SK-N-SH (cell line): ENCODE measurements around the gene NEU2. TPM values are rescaled to one million over a fixed set of nuclear protein-coding genes. Genes with fewer than 3 reads are reported as not detected.

Source experiments
- CTCF ChIA-PET: fragments of 300-600, 350-600 bp; formaldehyde crosslinking; extraction: SDS; loops from one replicate; lab custom pipeline; 2021; lab: Yijun Ruan, JAX
- POLR2A ChIA-PET: fragments of 350-600 bp; sonication (Branson Sonifier 250); formaldehyde crosslinking; extraction: SDS; loops from one replicate; lab custom pipeline; 2020; ENCODE audit warnings: antibody characterized with exemption, inconsistent platforms; lab: Yijun Ruan, JAX
- DNase-seq: peaks from one replicate; pipeline ENCODE4 v3.0.0; 2012
- H2AFZ ChIP-seq: fragments of 200-600 bp; sonication (generic); 2 replicates; pipeline ENCODE4 v1.8.1; 2016; ENCODE audit warnings: antibody characterized with exemption, mild to moderate bottlenecking, low read depth
- H3F3A ChIP-seq: fragments of 200-600 bp; sonication (generic); replicated peaks from 2 replicates; pipeline ENCODE3; 2016; ENCODE audit warnings: antibody characterized with exemption, mild to moderate bottlenecking; ENCODE audit not compliant: insufficient read depth
- H3K27ac ChIP-seq, 2 experiments: fragments of 200-500 bp in 1 of 2; fragments of 200-600 bp in 1 of 2; sonication (Bioruptor generic) in 1 of 2; sonication (generic), shearing (Covaris generic) in 1 of 2; 2 replicates each; pipeline versions ENCODE4 v1.5.1 to v1.6.1; 2014 to 2016; ENCODE audit warnings: low read depth in 2 of 2, inconsistent platforms in 1 of 2, low read length in 1 of 2, mild to moderate bottlenecking in 1 of 2, mixed read lengths in 1 of 2
- H3K27me3 ChIP-seq: fragments of 200-600 bp; sonication (generic), shearing (Covaris generic); 2 replicates; pipeline ENCODE4 v1.6.1; 2016; ENCODE audit warnings: mixed run types; ENCODE audit not compliant: insufficient read depth
- H3K36me3 ChIP-seq, 2 experiments: fragments of 200-500 bp in 1 of 2; fragments of 200-600 bp in 1 of 2; sonication (Bioruptor generic) in 1 of 2; sonication (generic) in 1 of 2; replicated peaks in 1 of 2; 2 replicates each; pipeline versions ENCODE3 to v1.5.1; 2014 to 2016; ENCODE audit warnings: low read length in 1 of 2, mild to moderate bottlenecking in 1 of 2; ENCODE audit not compliant: insufficient read depth in 2 of 2, control insufficient read depth in 1 of 2
- H3K4me1 ChIP-seq, 2 experiments: fragments of 200-500 bp in 1 of 2; fragments of 200-600 bp in 1 of 2; sonication (Bioruptor generic) in 1 of 2; sonication (generic), shearing (Covaris generic) in 1 of 2; 2 replicates each; pipeline versions ENCODE4 v1.5.1 to v1.6.1; 2014 to 2016; ENCODE audit warnings: low read depth in 1 of 2, low read length in 1 of 2, mixed run types in 1 of 2; ENCODE audit not compliant: insufficient read depth in 2 of 2, control insufficient read depth in 1 of 2
- H3K4me2 ChIP-seq: fragments of 200-600 bp; sonication (generic), shearing (Covaris generic); 2 replicates; pipeline ENCODE4 v1.6.1; 2017; ENCODE audit warnings: mixed run types
- H3K4me3 ChIP-seq, 2 experiments: fragments of 200-500 bp in 1 of 2; fragments of 200-600 bp in 1 of 2; sonication (Bioruptor generic) in 1 of 2; sonication (generic), shearing (Covaris generic) in 1 of 2; 2 replicates each; pipeline versions ENCODE4 v1.5.1 to v1.8.1; 2014 to 2016; ENCODE audit warnings: low read depth in 2 of 2, inconsistent platforms in 1 of 2, low read length in 1 of 2, mild to moderate bottlenecking in 1 of 2, mixed read lengths in 1 of 2, moderate library complexity in 1 of 2
- H3K79me2 ChIP-seq: fragments of 200-600 bp; sonication (generic); 2 replicates; pipeline ENCODE4 v1.8.1; 2017; ENCODE audit warnings: mild to moderate bottlenecking; ENCODE audit not compliant: insufficient read depth
- H3K9ac ChIP-seq: fragments of 200-600 bp; sonication (generic); 2 replicates; pipeline ENCODE4 v1.6.1; 2017; ENCODE audit warnings: mixed run types
- H3K9me2 ChIP-seq: fragments of 200-600 bp; sonication (generic); 2 replicates; pipeline ENCODE4 v1.6.1; 2017; ENCODE audit warnings: mixed run types
- H3K9me3 ChIP-seq: fragments of 200-600 bp; sonication (generic); 2 replicates; pipeline ENCODE4 v1.6.1; 2017; ENCODE audit warnings: mixed run types, mild to moderate bottlenecking, moderate library complexity
- H4K20me1 ChIP-seq: fragments of 200-600 bp; sonication (generic); 2 replicates; pipeline ENCODE4 v1.6.1; 2017; ENCODE audit warnings: mild to moderate bottlenecking, mixed run types; ENCODE audit not compliant: insufficient read depth
- ELF1 ChIP-seq: IDR thresholded peaks from 2 replicates; pipeline ENCODE4 v1.4.0; 2012
- EZH2phosphoT487 ChIP-seq: fragments of 200-600 bp; sonication (generic); IDR thresholded peaks from 2 replicates; pipeline ENCODE4 v1.6.1; 2017; ENCODE audit warnings: low read depth, mixed run types, mild to moderate bottlenecking, antibody characterized with exemption, moderate library complexity, borderline replicate concordance
- FOXM1 ChIP-seq: IDR thresholded peaks from 2 replicates; pipeline ENCODE4 v1.4.0; 2012; ENCODE audit warnings: low read depth, mild to moderate bottlenecking
- GABPA ChIP-seq: IDR thresholded peaks from 2 replicates; pipeline ENCODE4 v1.4.0; 2012; ENCODE audit warnings: low read depth, mild to moderate bottlenecking
- NFIC ChIP-seq: IDR thresholded peaks from 2 replicates; pipeline ENCODE4 v1.4.0; 2012; ENCODE audit warnings: borderline replicate concordance
- NRF1 ChIP-seq: IDR thresholded peaks from 2 replicates; pipeline ENCODE4 v1.6.1; 2012; ENCODE audit warnings: low read depth, mild to moderate bottlenecking, low read length
- RAD21 ChIP-seq: IDR thresholded peaks from 2 replicates; pipeline ENCODE4 v1.6.1; 2012; ENCODE audit warnings: mild to moderate bottlenecking, low read length
- REST ChIP-seq: IDR thresholded peaks from 2 replicates; pipeline ENCODE4 v1.6.1; 2012; ENCODE audit warnings: mild to moderate bottlenecking, low read depth, low read length, moderate library complexity
- RFX5 ChIP-seq: IDR thresholded peaks from 2 replicates; pipeline ENCODE4 v1.6.1; 2012; ENCODE audit warnings: mild to moderate bottlenecking, improper control_type of control experiment, low read length
- SIN3A ChIP-seq: IDR thresholded peaks from 2 replicates; pipeline ENCODE4 v1.6.1; 2012; ENCODE audit warnings: low read depth, mild to moderate bottlenecking, low read length, moderate library complexity, borderline replicate concordance
- SMC3 ChIP-seq: IDR thresholded peaks from 2 replicates; pipeline ENCODE4 v1.6.1; 2012; ENCODE audit warnings: low read depth, low read length, improper control_type of control experiment
- TEAD4 ChIP-seq: IDR thresholded peaks from 2 replicates; pipeline ENCODE4 v1.4.0; 2012; ENCODE audit warnings: mild to moderate bottlenecking, borderline replicate concordance; ENCODE audit not compliant: insufficient read depth
- WGBS: methylation state at CpG from one replicate; pipeline ENCODE4 v1.1.6; 2017; ENCODE audit warnings: low lambda C conversion rate; 5-methylcytosine and 5-hydroxymethylcytosine counted together
- polyA plus RNA-seq, 3 experiments: library from polyadenylated mRNA; depleted of rRNA; stranded (reverse); fragments of >200 nt; gene quantifications; 2 replicates each; pipeline ENCODE4 v1.2.3, GENCODE V29; 2012

The NEU2 gene
- polyA plus RNA-seq, 1 of the 3 experiments (the other 2 are of a cell fraction): not detected

- TF ChIP-seq RAD21: no peak
- TF ChIP-seq NRF1: no peak
- no peak for TF ChIP-seq RFX5
- TF ChIP-seq SIN3A: no peak
- no peak for TF ChIP-seq TEAD4
- TF ChIP-seq REST: no peak
- no peak for TF ChIP-seq ELF1
- Histone ChIP-seq H3K27ac (no peak overlapping the region), H3K4me3 (no peak overlapping the region), H3K9ac (no peak overlapping the region), H3K9me3 (no peaks in the 10 kb centered on the region), H3K79me2 (no peaks in the 10 kb centered on the region), H3F3A (no peaks in the 10 kb centered on the region), H3K36me3 (no peaks in the 10 kb centered on the region), H3K27me3 (no peaks in the 10 kb centered on the region), H3K9me2 (no peaks in the 10 kb centered on the region), H4K20me1 (no peaks in the 10 kb centered on the region), H3K4me2 (no peak overlapping the region), H2AFZ (no peak overlapping the region), H3K4me1 (no peaks in the 10 kb centered on the region)
- DNase-seq: no peak
- 61% methylated on average over 4 of the region's 4 CpGs for WGBS
- CTCF ChIA-PET: interaction anchor here (1.1 to 1.2 kb wide), 2 partner anchors 28 to 101 kb away, joined by 3 read pairs; no protein-coding TSS in a partner anchor
- POLR2A ChIA-PET: no interaction called here
Measured at GRCh38 chr2:233026198-233026813, 6.2 kb upstream of the NEU2 start.

- no peaks in the 10 kb centered on the region for H3K27me3 ChIP-seq
- no peak overlapping the region for H3K27ac ChIP-seq
- H3K4me2 ChIP-seq: no peak overlapping the region
- DNase-seq: no peak
- CTCF ChIA-PET: interaction anchor here (0.7 to 3.1 kb wide), 19 partner anchors 11 to 295 kb away, joined by 3 to 13 read pairs (median 3); partner anchors contain the start of genes ATG16L1 and NGEF
- no peaks in the 10 kb centered on the region for H3K79me2 ChIP-seq
- H3K9me2 ChIP-seq: no peaks in the 10 kb centered on the region
- H3K36me3 ChIP-seq: no peaks in the 10 kb centered on the region
- no peaks in the 10 kb centered on the region for H3F3A ChIP-seq
- POLR2A ChIA-PET: interaction anchor here (0.5 kb wide), 1 partner anchor 65 kb away, joined by 3 read pairs; no protein-coding TSS in a partner anchor
- no peak overlapping the region for H3K9ac ChIP-seq
- no peaks in the 10 kb centered on the region for H3K9me3 ChIP-seq
- H3K4me3 ChIP-seq: no peak overlapping the region
- 83% methylated on average over 9 of the region's 9 CpGs for WGBS
- H4K20me1 ChIP-seq: no peaks in the 10 kb centered on the region
- H3K4me1 ChIP-seq: no peaks in the 10 kb centered on the region
- H2AFZ ChIP-seq: no peak overlapping the region
- no peak for TF ChIP-seq GABPA
- TF ChIP-seq NFIC: no peak
- no peak for TF ChIP-seq SMC3
- TF ChIP-seq EZH2phosphoT487: no peak
- TF ChIP-seq TEAD4: no peak
- TF ChIP-seq REST: no peak
- no peak for TF ChIP-seq FOXM1
Measured at GRCh38 chr2:233029321-233029720, 3.2 kb upstream of the NEU2 start.
